GM18870 (cell line): ENCODE measurements around the gene PRODH.
"Not testable (repeated sequence)": the region's sequence is repeated elsewhere in the genome, so short reads cannot be mapped to it uniquely, and the experiment has no call there.

Experiments
- ATAC-seq: cut with Tn5 transposase; IDR thresholded peaks from one replicate; pipeline ENCODE4 v1.9.1; 2021; ENCODE audit warnings: moderate library complexity; ENCODE audit not compliant: unreplicated experiment

Gene PRODH, protein sequence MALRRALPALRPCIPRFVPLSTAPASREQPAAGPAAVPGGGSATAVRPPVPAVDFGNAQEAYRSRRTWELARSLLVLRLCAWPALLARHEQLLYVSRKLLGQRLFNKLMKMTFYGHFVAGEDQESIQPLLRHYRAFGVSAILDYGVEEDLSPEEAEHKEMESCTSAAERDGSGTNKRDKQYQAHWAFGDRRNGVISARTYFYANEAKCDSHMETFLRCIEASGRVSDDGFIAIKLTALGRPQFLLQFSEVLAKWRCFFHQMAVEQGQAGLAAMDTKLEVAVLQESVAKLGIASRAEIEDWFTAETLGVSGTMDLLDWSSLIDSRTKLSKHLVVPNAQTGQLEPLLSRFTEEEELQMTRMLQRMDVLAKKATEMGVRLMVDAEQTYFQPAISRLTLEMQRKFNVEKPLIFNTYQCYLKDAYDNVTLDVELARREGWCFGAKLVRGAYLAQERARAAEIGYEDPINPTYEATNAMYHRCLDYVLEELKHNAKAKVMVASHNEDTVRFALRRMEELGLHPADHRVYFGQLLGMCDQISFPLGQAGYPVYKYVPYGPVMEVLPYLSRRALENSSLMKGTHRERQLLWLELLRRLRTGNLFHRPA

DNA sequence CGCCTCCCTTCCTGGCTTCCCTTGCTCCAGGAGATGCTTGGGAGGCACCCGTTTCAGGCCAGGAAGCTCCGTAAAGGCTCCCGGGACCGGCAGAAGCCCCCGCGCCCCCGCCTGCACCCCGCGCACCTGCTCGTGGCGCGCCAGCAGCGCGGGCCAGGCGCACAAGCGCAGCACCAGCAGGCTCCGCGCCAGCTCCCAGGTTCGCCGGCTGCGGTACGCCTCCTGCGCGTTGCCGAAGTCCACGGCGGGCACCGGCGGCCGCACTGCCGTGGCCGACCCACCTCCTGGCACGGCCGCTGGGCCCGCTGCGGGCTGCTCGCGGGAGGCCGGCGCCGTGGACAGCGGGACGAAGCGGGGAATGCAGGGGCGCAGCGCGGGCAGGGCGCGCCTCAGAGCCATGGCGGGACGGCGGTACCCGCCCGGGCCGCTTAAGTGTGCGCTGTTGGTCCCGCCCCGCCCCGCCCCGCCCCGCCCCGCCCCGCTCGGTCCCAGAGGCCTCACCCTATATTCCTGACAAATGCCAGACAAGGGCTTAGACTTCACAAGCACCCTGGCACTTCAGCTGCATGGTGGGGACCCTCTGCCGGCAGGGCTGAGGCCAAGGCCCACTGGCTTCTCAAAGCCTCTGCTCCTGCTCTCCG is at the start of gene PRODH:
Gene PRODH (minus strand): TSS at position 405 of the 641 bp plus-strand sequence. CDS start 6 bp downstream, at position 399.
- ATAC-seq: no peak

DNA sequence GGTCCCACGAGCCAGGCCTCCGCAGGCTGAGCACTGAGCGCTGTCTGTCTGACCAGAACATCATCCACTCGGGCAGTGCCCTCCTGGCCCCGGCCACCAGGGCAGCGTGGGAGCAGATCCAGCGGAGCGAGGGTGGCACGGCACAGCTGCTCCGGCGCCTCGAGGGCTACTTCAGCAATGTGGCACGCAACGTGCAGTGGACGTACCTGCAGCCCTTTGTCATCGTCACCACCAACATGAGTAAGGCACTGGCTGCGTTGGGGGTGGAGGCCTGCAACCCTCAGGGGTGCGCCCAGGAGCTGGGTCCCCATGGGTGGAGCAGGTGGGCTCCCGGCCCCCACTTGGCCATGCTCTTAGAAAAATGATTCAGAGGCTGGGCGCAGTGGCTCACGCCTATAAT is 49.7 kb upstream of the PRODH start:
- no peak for ATAC-seq

DNA sequence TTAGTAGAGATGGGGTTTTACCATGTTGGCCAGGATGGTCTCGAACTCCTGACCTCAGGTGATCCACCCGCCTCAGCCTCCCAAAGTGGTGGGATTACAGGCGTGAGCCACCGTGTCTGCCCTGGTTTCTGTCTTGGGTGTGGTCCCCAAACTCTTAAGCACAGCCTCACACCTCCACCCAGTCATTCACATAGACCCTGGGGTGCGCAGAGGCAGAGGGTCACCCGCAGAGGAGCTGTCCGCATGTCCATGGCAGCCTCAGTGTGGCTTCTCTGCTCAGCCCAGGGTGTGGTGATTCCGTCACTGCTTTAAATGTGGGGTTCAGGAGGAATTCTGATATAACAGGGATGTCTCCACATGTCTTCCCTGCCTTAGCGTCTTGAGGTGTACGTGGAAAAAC is 48.5 kb upstream of the PRODH start:
- no peak for ATAC-seq

DNA sequence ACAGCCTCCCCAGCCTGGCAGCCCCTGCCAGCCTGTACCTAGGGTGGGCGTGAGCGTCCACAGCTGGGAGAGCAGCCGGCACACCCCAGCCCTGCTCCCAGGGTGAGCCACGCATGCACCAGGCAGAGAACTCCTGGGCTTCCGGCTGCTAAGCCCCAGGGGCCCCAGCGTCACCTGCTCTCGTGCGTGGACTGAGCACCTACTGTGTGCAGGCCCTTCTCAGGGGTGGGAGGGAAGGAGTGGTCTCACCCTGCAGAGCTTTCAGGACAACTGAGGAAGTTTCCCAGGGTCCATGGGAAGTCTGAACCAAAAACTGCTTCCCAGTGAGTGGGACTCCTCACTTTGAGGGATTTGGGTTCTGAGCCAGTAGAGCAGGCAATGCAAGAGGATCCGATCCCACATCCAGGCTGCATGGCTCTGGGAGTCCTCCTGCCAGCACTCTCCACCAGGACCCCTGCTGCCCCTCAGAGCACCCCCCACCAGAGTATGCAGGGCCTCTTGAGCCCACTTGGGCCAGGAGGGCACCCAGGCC is 47.1 kb upstream of the PRODH start:
- no peak for ATAC-seq

DNA sequence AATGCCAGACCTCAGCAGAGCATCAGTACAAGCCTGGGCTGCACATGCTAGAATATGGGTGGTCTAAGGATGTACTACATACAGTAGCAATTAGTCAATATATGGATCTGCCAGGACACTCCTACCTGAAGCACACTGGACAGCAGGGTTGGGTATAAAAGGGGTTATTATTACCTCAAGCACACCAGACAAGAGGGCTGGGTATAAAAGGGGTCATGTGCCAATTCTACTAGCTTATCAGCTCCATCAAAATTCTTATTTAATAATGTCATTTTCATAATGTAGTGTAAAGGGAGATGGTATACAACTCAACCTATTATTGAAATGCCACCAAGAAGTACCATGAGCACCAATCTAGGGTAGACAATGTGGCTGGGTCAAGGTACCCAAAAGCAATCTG is 44.7 kb upstream of the PRODH start:
- no peak for ATAC-seq

DNA sequence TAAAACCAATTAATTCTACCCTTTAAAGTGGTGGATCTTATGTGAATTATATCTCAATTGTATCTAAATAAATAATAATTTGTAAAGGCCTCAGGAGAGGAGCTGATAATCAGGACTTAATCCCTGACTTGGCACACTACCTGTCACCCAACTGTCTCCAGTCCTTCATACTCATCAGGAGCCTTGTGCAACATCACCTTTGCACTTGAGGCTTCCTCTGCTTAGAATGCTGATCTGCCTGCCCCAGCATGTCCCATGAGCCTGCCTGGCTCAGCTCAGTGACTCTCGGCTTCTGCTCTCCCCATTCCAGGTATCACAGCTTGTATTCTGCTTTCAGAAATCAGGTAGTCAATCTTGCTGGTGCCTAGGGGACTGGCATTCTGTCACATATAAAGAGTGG is 43.9 kb upstream of the PRODH start:
- ATAC-seq: no peak

DNA sequence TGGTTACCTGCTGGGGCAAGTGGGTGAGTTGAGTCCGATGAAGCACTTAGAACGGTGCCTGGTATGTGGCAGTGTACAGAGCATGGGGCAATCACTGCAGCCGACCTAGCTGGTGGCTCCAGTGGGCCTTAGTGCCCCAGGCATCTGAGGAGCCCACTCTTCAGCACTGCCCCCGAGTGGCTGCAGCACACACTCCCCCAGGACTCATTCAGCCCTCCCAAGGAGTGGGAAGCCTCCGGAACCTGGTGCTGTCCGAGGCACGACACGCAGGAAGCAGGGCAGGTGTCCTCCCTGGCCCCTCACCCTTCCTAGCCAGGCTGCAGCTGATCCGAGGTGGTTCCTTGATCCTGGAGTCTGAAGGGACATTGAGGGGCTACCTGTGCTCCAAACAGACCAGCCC is 42.4 kb upstream of the PRODH start:
- ATAC-seq: no peak

DNA sequence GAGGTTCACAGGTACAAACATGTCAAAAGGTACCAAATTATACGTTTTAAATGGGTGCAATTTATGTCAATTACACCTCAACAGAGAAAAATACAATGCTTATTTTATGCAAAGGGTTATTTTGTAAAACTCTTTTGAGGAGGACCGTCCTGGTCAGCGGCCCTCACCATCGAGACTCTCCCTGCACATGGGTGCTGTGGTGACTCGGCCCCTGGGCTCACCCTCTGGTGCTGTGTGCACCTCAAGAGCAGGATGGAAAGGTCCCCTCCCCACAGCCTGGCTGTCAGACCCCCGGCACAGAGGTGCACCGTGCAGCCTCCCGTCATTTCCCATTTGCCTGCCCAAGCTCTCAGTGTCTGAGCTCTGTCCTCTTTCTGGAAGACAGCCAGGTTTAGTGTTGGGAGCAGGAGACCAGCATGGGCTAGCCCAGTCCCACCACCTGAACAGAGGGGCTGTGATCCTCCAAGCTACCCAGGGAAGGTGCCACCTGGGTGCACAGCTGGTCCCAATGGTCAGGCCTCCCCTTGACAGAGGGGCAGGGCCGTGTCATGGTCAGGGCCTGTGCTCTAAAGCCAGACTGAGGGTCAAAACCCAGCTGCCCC is 41.8 kb upstream of the PRODH start:
- ATAC-seq: no peak

DNA sequence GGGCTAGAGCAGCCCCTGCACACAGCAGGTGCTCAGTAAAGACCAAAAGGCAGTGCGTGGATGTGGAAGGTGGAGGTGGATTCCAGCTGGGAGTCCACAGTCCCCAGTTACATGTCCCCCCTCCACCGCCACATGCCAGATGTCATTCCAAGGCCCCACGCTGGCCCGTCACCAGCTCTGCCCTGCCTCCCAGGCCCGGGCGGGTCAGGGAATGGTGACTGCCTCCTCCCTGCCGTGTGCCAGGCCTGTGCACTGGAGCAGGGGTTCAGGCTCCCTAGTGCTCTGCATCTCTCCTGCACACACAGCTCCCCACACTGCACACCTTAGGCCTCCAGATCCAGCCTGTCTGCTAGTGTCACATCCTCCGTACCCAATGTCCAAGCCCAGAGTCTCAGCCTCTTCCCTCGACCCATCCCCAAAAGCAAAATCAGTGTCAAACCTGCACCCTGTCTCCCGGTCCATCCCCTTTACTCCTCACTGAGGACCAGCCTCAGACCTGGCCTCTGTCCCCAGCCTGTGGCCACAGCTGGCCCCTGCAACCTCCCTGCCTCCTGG is 40.2 kb upstream of the PRODH start:
- no peak for ATAC-seq

DNA sequence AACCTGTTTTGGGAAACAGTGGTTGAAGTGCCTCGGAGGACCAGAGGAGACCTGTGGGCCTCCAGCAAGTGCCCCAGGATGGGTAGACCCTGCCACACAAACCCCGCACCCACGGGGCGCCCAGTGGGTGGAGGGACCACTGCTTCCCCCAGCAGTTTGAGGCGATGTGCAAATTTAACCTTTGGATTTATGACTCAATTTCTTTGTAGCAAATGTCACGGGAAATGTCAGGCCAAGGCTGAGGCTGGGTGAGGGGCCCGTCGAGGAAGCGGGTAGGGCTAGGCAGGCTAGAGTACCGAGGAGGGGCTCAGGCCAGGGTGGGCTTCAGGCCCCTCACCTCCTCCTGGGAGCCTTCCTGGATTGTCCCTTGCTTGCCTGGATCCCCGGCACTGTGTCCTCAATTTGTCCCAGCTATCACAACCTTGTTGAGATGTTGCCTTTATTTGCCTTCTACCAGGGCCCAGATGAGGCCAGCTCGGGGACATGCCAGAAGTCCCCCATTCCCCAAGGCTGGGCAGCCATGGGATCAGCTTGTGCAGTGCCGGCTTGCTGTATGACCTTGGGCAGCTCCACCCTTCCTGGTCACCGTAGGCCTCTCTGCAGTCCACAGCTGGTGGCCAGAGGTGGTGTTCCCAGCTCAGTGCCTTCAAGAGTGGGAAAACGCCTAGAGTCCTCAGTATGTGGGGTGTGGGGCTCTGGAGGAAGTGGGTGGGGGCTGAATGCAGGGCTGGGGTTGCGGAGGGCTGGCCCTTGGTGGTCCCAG is 39.5 kb upstream of the PRODH start:
- no peak for ATAC-seq

DNA sequence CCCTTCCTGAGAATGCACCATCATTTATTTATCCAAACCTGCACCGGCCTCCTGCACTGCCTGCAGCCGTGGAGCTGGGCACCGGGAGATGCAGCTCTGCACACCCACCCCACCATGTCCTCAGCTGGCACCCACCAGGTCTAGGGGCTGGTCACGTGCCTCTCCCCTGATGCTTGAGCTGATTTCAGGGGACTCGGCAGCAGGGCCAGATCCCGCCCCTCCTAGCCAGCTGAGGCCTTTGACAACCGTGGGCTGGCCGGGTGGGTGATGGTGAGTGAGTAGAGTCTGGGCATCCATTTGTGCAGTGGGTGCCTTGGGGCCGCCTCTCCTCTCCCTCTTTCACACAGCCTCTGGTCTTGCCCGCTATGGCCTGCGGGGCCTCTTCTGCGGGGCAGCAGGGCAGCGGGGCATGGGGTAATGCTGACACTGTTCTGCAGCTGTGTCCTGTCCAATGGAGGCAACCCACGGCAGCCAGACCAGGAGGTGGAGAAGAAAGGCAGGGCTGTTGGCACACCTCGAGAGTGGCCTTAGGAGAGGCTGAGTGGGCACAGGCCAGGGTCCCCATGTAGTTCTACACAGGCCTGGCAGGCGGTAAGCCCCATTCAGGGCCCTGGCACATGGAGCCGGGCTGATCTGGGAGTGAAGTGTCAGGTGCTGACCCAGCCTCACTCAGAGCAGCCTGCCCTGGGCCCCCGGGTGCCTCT is 38.5 kb upstream of the PRODH start:
- no peak for ATAC-seq

DNA sequence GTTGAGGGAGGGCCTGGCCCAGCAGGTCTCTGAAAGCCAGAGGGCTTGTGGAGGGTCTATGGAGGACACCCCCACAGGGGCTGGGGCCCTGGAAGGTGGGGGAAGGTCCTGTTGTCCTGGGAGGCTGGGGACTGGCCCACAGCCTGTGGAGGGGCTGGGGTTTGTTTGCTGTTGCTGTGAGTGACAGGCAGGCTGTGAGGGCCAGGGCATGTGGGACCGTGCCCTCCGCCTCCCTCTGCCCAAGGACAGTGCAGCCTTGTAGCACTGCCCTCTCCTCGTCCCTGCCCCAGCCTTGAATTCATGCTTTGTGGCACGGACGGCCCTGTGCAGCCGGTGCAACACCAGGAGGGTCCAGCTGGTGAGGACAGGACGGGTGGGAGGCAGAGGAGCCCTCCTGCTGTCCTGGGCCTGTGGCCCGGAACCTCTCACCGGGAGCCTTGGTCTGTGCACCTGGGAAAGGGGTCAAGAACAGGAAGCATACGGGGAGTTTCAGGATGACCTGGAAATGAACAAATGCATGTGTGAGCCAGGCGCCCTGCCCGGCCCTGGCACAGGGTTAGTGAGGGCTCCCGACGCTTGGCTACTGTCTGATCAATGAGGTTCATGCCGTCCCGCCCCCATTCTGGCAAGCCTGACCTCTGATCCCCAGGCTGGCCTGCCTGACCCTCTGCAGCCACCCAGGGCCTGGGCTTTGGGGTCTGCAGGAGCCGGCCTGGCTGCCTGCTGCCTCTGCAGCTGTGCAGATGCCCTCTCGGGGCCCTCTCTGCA is 37.4 kb upstream of the PRODH start:
- ATAC-seq: no peak

DNA sequence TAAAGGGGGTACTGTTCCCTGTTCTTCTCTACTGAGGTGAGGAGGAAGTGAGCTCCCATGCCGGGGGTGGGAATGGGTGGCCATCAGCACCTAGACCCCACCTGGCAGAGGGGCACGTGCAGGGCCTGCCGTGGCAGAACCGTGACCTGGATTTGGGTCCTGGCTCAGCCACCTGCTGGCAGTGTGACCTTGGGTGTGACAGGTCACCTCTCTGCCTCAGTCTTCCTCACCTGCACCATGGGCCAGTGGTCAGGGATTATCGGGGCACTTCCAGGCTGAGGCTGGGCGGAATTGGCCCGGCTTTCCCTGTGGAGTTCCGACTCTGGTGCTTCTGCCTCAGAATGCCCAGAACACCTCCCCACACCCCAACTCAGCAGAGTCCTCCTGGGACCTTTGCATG is 36.5 kb upstream of the PRODH start:
- not testable (repeated sequence) for ATAC-seq

DNA sequence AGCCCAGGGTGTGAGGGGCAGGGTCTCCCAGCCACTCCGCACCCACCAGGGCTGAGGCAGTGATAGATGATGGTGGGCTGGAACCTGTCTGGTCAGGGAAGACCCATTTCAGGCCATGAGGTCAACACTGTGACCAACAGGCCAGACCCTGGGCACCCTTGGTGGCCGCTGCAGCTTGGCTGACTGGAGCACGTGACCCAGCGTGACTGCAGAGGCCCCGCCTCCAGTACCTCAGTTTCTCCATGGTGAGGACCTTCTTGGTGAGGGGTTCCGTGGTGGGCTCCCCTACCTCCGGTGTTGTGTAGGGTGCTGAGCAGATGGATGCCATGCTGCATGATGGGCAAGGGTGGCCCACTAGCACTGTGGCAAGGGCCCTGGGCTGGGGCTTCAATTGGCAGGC is 35.9 kb upstream of the PRODH start:
- not testable (repeated sequence) for ATAC-seq

DNA sequence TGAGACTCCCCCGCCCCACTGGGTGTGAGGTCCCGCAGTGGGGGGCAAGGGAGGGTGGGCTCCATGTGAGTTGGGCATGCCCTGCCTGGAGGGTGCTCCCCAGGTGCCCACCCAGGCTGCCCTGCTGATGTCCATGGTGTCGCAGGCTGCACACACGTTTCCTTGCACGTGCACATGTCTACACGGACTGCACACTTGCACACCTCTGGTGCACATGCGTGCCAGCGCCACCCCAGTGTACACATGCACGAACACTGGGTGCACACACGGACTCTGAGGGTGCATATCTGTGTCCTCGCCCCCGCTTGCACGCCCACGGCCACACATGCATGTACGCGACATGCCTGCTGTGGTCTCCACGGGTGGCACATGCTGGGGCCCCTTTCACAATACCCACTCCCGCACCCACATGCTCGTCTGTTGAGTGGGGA is 35.2 kb upstream of the PRODH start:
- ATAC-seq: no peak

DNA sequence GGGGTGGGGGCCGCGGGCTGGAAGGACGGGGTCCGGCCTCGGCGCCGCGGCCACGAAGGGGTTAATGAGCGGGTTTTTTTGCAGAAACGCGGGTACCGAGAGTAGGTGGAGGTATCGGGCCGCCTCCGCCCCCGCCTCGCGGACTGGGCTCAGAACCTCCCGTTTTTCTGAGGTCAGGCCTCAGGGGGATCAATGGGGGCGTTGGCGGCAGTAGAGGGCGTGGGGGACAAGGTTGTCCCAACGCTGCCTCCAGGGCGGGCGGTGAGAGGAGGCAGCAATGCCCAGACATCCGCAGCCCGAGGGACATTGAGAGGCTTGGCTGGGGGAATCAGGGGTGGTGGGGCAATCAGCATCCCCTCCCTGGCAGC is 34.8 kb upstream of the PRODH start:
- no peak for ATAC-seq

DNA sequence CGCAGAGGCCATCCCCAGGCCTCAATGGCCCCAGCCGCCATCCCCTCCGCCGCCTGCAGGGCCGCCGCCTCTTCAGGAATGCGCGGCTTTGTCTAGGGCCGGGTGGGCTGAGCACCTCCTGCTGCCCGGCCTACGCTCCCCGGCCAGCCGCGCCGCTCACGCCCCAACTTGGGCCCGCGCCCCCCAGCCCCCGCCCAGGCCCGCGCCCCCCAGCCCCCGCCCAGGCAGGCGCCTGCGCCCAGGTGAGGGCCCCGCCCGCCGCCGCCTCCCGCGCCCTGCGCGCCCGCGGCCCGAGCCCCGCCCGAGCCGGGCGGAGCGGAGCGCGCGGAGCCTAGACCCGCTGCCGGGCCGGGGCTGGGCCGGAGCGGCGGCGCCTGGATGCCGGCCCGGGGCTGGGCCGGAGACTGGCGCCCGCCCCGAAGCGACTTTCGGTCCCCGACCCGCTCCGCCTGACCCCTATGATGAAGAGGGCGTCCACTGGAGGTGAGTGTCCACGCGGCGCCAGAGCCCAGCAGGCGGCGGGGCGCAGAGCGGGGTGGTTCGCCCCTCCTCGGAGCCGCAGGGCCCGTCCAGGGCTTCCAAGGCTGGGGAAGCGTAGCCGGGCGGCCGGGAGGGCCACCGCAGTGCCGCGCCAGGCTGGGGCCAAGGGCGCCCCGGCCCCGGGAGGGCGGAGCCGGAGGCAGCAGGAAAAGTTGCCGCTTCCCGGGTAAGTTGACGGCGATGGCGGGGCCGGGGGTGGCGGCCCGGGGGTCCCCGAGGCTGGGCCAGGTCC is 34.3 kb upstream of the PRODH start:
- no peak for ATAC-seq

DNA sequence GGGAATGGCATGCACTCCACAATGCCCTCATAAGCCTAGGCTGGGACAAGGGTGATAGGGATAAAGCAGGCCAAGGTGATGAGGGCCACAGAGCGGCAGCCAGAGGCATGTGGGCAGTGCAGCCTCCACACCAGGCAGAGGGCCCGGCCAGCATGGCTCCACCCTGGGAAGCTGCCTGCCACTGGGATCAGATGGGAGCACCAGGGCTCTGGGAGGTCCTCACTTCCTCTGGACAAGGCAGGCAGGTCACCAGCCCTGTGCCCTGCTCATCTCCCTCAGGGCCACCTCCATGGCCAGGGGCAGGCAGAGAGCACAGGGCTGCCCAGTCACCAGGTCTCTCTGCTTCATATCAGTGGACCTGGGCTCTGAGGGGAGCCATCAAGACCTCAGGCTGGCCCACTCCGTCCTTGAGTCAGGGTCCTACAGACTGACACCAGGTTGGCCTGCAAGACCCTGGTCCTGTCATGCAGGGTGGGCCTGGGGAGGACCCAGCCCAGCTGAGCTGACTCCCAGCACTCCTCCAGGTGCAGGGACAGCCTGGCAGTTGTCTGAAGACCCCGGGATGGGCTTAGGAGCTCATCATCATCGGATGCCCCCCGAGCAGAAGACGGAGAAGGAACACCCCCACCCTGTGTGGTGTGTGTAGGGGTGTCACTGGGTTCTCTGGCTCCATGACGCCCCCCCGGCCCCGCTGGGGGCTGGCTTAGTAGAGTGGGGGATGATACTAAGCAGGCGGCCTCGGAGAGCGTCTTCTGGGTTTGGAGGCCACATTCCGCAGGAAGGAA is 33.3 kb upstream of the PRODH start:
- ATAC-seq: not testable (repeated sequence)
